ENCODE data around the gene TCL1B. TPM values are rescaled to one million over a fixed set of nuclear protein-coding genes. Genes with fewer than 3 reads are reported as not detected.

The TCL1B gene
- total and polyA plus RNA-seq, 2 of the 8 experiments (the other 6 are each of a cell fraction or from before 2014, with no cell fraction given) = 9.6 to 11.5 TPM

- Histone ChIP-seq H3K56ac (replicated peaks; ENCODE audit: insufficient read length, low read depth, low read length) (no peak overlapping the region), H3K23me2 (ENCODE audit: low read depth, low read length) (no peaks in the 10 kb centered on the region; the same call in 1 of the 2 replicates), H3K79me2 (ENCODE audit: control insufficient read depth in 1 of 2, insufficient read depth in 2 of 2, low read length in 2 of 2) (no peaks in the 10 kb centered on the region), H3K79me1 (ENCODE audit: low read depth, low read length) (no peaks in the 10 kb centered on the region), H2BK5ac (ENCODE audit: low read depth, low read length) (no peak overlapping the region), H2BK20ac (ENCODE audit: low read length) (0 out of 2 replicates have a peak overlapping the region, but pooled peaks have one; percentile 40), H2BK15ac (ENCODE audit: low read length) (0 out of 2 replicates have a peak overlapping the region, but pooled peaks have one; percentile 20), H3K4me3 (ENCODE audit: extremely low read depth in 1 of 4, insufficient read depth in 2 of 4, low read depth in 3 of 4, low read length in 4 of 4) (no peak overlapping the region), H3K27me3 (replicated peaks in 1 of 4; ENCODE audit: control insufficient read depth in 3 of 4, extremely low read depth in 1 of 4, insufficient read depth in 3 of 4, low read length in 3 of 4) (peaks cover 0 to 3% (median 0%) of the 10 kb centered on the region in 4 experiments; a peak in 3 of 7 replicates), H2BK120ac (replicated peaks; ENCODE audit: low read depth, low read length) (no peak overlapping the region), H3K4me2 (ENCODE audit: insufficient read depth in 1 of 2, low read depth in 2 of 2, low read length in 2 of 2) (no peak overlapping the region), H3K9ac (replicated peaks in 1 of 4; ENCODE audit: extremely low read depth in 1 of 4, low read depth in 3 of 4, low read length in 3 of 4) (no peak overlapping the region), H2BK12ac (ENCODE audit: low read depth, low read length) (no peak overlapping the region), H3K23ac (ENCODE audit: insufficient read length) (no peak overlapping the region), H4K8ac (ENCODE audit: extremely low read depth, insufficient read depth, low read length) (no peak overlapping the region), H2AK5ac (ENCODE audit: low read depth, low read length) (no peak overlapping the region), H4K20me1 (replicated peaks in 1 of 2; ENCODE audit: control insufficient read depth in 1 of 2, insufficient read depth in 2 of 2, low read length in 2 of 2) (no peaks in the 10 kb centered on the region), H3K9me3 (ENCODE audit: insufficient read depth in 2 of 2, low read depth in 1 of 2, low read length in 1 of 2) (no peaks in the 10 kb centered on the region), H3K27ac (ENCODE audit: low read depth, low read length) (no peak overlapping the region), H3K36me3 (ENCODE audit: control insufficient read depth in 2 of 4, insufficient read depth in 4 of 4, low read length in 3 of 4) (no peaks in the 10 kb centered on the region), H4K91ac (replicated peaks; ENCODE audit: insufficient read length, low read length) (no peak overlapping the region), H4K5ac (ENCODE audit: insufficient read length, low read depth, low read length) (no peak overlapping the region), H3K4me1 (replicated peaks in 1 of 4; ENCODE audit: control insufficient read depth in 3 of 4, insufficient read depth in 4 of 4, low read length in 3 of 4) (peaks cover 6 to 13% (median 9%) of the 10 kb centered on the region in 4 experiments), H3K18ac (ENCODE audit: extremely low read depth, low read length) (no peak overlapping the region), H2AFZ (ENCODE audit: low read length) (no peak overlapping the region), H3K4ac (replicated peaks; ENCODE audit: insufficient read length, low read depth, low read length) (no peak overlapping the region), H3K14ac (ENCODE audit: insufficient read length) (no peak overlapping the region)
- DNase-seq (ENCODE audit: low read depth in 1 of 2, low spot score in 2 of 2) (peak in 1 of 2 experiments; percentile 74), FAIRE-seq (no peak)
- no peak for TF ChIP-seq POU5F1 (IDR thresholded peaks at IDR 0.05; ENCODE audit: low read depth, low read length)
- peak; percentile 91 to 94 for TF ChIP-seq RAD21 (IDR thresholded peaks at IDR 0.05 in 1 of 2, conservative IDR thresholded peaks at IDR 0.05 in 1 of 2; ENCODE audit: low read depth in 2 of 2, low read length in 2 of 2)
- TF ChIP-seq POLR2A (IDR thresholded peaks at IDR 0.05; ENCODE audit: control extremely low read depth in 1 of 2, low read depth in 2 of 2, low read length in 2 of 2) = no peak
- 0 out of 2 replicates have a peak, but pooled peaks have one; percentile 24 for TF ChIP-seq TEAD4 (IDR thresholded peaks at IDR 0.05; ENCODE audit: low read depth, low read length)
- peak; percentile 94 to 97 (median 95) for TF ChIP-seq CTCF (IDR thresholded peaks at IDR 0.05; ENCODE audit: control extremely low read depth in 1 of 3, insufficient read depth in 1 of 3, low read depth in 1 of 3, low read length in 3 of 3)
- ChIA-PET CTCF (ENCODE audit: partially characterized antibody) (interaction anchor here (0.6 to 7.2 kb wide), 45 partner anchors 8 to 318 kb away, joined by 3 to 107 read pairs (median 4); no protein-coding TSS in a partner anchor), POLR2A (ENCODE audit: partially characterized antibody) (no interaction called here)
- WGBS, 2 experiments (ENCODE audit: extremely low coverage in 1 of 2, insufficient coverage in 1 of 2, insufficient read length in 1 of 2, insufficient replicate concordance in 2 of 2, low coverage in 1 of 2, low lambda C conversion rate in 2 of 2, missing lambda C conversion rate in 1 of 2) = 74% methylated on average over 4 of the region's 4 CpGs; no CpG with 5 or more reads in 1 of the 2 experiments
These were observed 2.4 kb upstream of the TCL1B start for GRCh38 chr14:95683793-95684192.
